ENCODE data around the gene PLA2G12B.
"Not testable (repeated sequence)": the region's sequence is repeated elsewhere in the genome, so short reads cannot be mapped to it uniquely, and the experiment has no call there.

PLA2G12B gene

GRCh38 chr10:72925951-72926465 is 28.6 kb downstream of the PLA2G12B start:
- CTCF ChIA-PET = no interaction called here
- POLR2A ChIA-PET (ENCODE audit: low non-redundant PET) = no interaction called here
- no peak for DNase-seq (ENCODE audit: low spot score)
- TF ChIP-seq CTCF (conservative IDR thresholded peaks at IDR 0.05; ENCODE audit: low read depth) = no peak
- H3K27ac ChIP-seq = no peak overlapping the region

- no peak overlapping the region for H3K27ac ChIP-seq
- no peak for TF ChIP-seq CTCF (conservative IDR thresholded peaks at IDR 0.05; ENCODE audit: low read depth)
- DNase-seq (ENCODE audit: low spot score) = no peak
- ChIA-PET CTCF (no interaction called here), POLR2A (ENCODE audit: low non-redundant PET) (no interaction called here)
These were observed 30.3 kb downstream of the PLA2G12B start for GRCh38 chr10:72924351-72924750.

GRCh38 chr10:72921147-72921683 is 33.4 kb downstream of the PLA2G12B start:
- CTCF ChIA-PET = interaction anchor here (0.6 kb wide), 2 partner anchors 68 to 831 kb away, joined by 3 to 6 read pairs; no protein-coding TSS in a partner anchor
- H3K27ac ChIP-seq; DNase-seq (ENCODE audit: low spot score); POLR2A ChIA-PET (ENCODE audit: low non-redundant PET): not testable (repeated sequence)

- CTCF ChIA-PET = no interaction called here
These were observed 36.3 kb downstream of the PLA2G12B start for GRCh38 chr10:72918352-72918751.

GRCh38 chr10:72917803-72918332 is 36.7 kb downstream of the PLA2G12B start:
- CTCF ChIA-PET; DNase-seq (ENCODE audit: low spot score); H3K27ac ChIP-seq; POLR2A ChIA-PET (ENCODE audit: low non-redundant PET): not testable (repeated sequence)

More at GRCh38 chr10:72918352-72918751, 36.3 kb downstream of the PLA2G12B start:
- POLR2A ChIA-PET (ENCODE audit: low non-redundant PET) = no interaction called here
- TF ChIP-seq CTCF (conservative IDR thresholded peaks at IDR 0.05; ENCODE audit: low read depth) = no peak
- DNase-seq (ENCODE audit: low spot score) = no peak
- H3K27ac ChIP-seq = no peak overlapping the region

GRCh38 chr10:72917201-72917600 is 37.4 kb downstream of the PLA2G12B start:
- H3K27ac ChIP-seq; DNase-seq (ENCODE audit: low spot score); POLR2A ChIA-PET (ENCODE audit: low non-redundant PET): not testable (repeated sequence)
- CTCF ChIA-PET = interaction anchor here (0.6 kb wide), 1 partner anchor 8 kb away, joined by 3 read pairs; no protein-coding TSS in a partner anchor

GRCh38 chr10:72913287-72913686 is 41.3 kb downstream of the PLA2G12B start:
- POLR2A ChIA-PET (ENCODE audit: low non-redundant PET) = no interaction called here
- no peak overlapping the region for H3K27ac ChIP-seq
- no peak for TF ChIP-seq CTCF (conservative IDR thresholded peaks at IDR 0.05; ENCODE audit: low read depth)
- CTCF ChIA-PET = interaction anchor here (0.7 kb wide), 2 partner anchors 10 to 12 kb away, joined by 3 read pairs; no protein-coding TSS in a partner anchor
- DNase-seq (ENCODE audit: low spot score) = no peak

GRCh38 chr10:72912736-72913135 is 41.9 kb downstream of the PLA2G12B start:
- no peak for TF ChIP-seq CTCF (conservative IDR thresholded peaks at IDR 0.05; ENCODE audit: low read depth)
- H3K27ac ChIP-seq = no peak overlapping the region
- POLR2A ChIA-PET (ENCODE audit: low non-redundant PET) = no interaction called here
- no peak for DNase-seq (ENCODE audit: low spot score)
- CTCF ChIA-PET = interaction anchor here (0.7 kb wide), 2 partner anchors 9 to 13 kb away, joined by 3 read pairs; no protein-coding TSS in a partner anchor
